Endodermal cell (in vitro differentiated cells): ENCODE measurements around the gene MYCBP2. TPM values are rescaled to one million over a fixed set of nuclear protein-coding genes. Genes with fewer than 3 reads are reported as not detected.

Experiments
- DNase-seq: peaks from one replicate; pipeline ENCODE4 v3.0.0-alpha.2; 2017
- H3K27ac ChIP-seq: 2 replicates; pipeline ENCODE4 v1.5.1; 2013; ENCODE audit warnings: mild to moderate bottlenecking, low read depth, low read length, moderate library complexity
- H3K27me3 ChIP-seq: 2 replicates; pipeline ENCODE4 v1.6.1; 2013; ENCODE audit warnings: mild to moderate bottlenecking, low read length, moderate library complexity; ENCODE audit not compliant: insufficient read depth, control insufficient read depth, poor library complexity, severe bottlenecking
- H3K36me3 ChIP-seq: 2 replicates; pipeline ENCODE4 v1.7.0; 2013; ENCODE audit warnings: mild to moderate bottlenecking, low read length, moderate library complexity; ENCODE audit not compliant: control insufficient read depth, insufficient read depth
- H3K4me1 ChIP-seq: one replicate; pipeline ENCODE4 v1.7.0; 2013; ENCODE audit warnings: low read length; ENCODE audit not compliant: control insufficient read depth, insufficient read depth
- H3K4me3 ChIP-seq: 2 replicates; pipeline ENCODE4 v1.5.1; 2013; ENCODE audit warnings: mild to moderate bottlenecking, low read length, moderate library complexity
- H3K9ac ChIP-seq: 2 replicates; pipeline ENCODE4 v1.6.1; 2013; ENCODE audit warnings: mild to moderate bottlenecking, low read length, moderate library complexity; ENCODE audit not compliant: poor library complexity, severe bottlenecking; ENCODE audit errors: extremely low read depth
- H3K9me3 ChIP-seq: 2 replicates; pipeline ENCODE4 v1.6.1; 2013; ENCODE audit warnings: mild to moderate bottlenecking, low read length, moderate library complexity; ENCODE audit not compliant: control insufficient read depth
- H3K27ac Mint-ChIP-seq: 2 replicates; pipeline ENCODE4 v1.8.0; 2020; ENCODE audit warnings: mixed read lengths
- H3K27me3 Mint-ChIP-seq: 2 replicates; pipeline ENCODE4 v1.8.0; 2021; ENCODE audit warnings: mild to moderate bottlenecking, mixed read lengths; ENCODE audit not compliant: insufficient read depth
- H3K36me3 Mint-ChIP-seq: 2 replicates; pipeline ENCODE4 v1.8.0; 2020; ENCODE audit warnings: low read depth, mixed read lengths
- H3K4me1 Mint-ChIP-seq: 2 replicates; pipeline ENCODE4 v1.8.0; 2020; ENCODE audit warnings: mixed read lengths
- H3K4me3 Mint-ChIP-seq: 2 replicates; pipeline ENCODE4 v1.8.0; 2020; ENCODE audit warnings: mild to moderate bottlenecking, moderate library complexity, mixed read lengths
- H3K9me3 Mint-ChIP-seq: 2 replicates; pipeline ENCODE4 v1.8.0; 2020; ENCODE audit warnings: mild to moderate bottlenecking, mixed read lengths
- CTCF ChIP-seq: fragments of 200-600 bp; sonication (generic); conservative IDR thresholded peaks from 2 replicates; pipeline ENCODE4 v1.5.0; 2021; ENCODE audit warnings: antibody characterized with exemption, mild to moderate bottlenecking
- WGBS, 2 experiments: methylation state at CpG; one replicate each; pipeline versions ENCODE4 v1.1.5 to v1.1.7; 2013; ENCODE audit warnings: missing lambda C conversion rate in 2 of 2, mixed read lengths in 1 of 2; ENCODE audit not compliant: insufficient coverage in 1 of 2, insufficient read length in 1 of 2; 5-methylcytosine and 5-hydroxymethylcytosine counted together
- total RNA-seq, 2 donors: library from RNA; stranded (reverse); fragmentation: NEBNext Ultra II Directional in 1 of 2; extraction: Animal tissue kit (Norgen Biotek cat#: 25700) in 1 of 2; gene quantifications; 2 replicates in 1 of 2; 3 replicates in 1 of 2; pipeline ENCODE4 v1.2.1, GENCODE V29; 2021

MYCBP2 gene
- total RNA-seq, 2 donors from 2014 or later: 32.5 to 32.9 TPM

GRCh38 chr13:77274126-77274525 lies 52.8 kb downstream of the MYCBP2 start:
- H3K27me3 Mint-ChIP-seq: no peaks in the 10 kb centered on the region
- Histone ChIP-seq H3K4me1 (no peaks in the 10 kb centered on the region), H3K4me3 (no peak overlapping the region), H3K27me3 (no peaks in the 10 kb centered on the region), H3K27ac (no peak overlapping the region), H3K9ac (no peak overlapping the region), H3K9me3 (no peaks in the 10 kb centered on the region), H3K36me3 (peaks cover 12% of the 10 kb centered on the region)
- 80 to 89% methylated on average over 1 of the region's 1 CpG for WGBS, 2 experiments
- H3K27ac Mint-ChIP-seq: no peak overlapping the region
- DNase-seq: no peak
- H3K4me3 Mint-ChIP-seq: no peak overlapping the region
- TF ChIP-seq CTCF: peak; percentile 21
- H3K36me3 Mint-ChIP-seq: peaks cover 12% of the 10 kb centered on the region
- no peaks in the 10 kb centered on the region for H3K9me3 Mint-ChIP-seq
- peaks cover 10% of the 10 kb centered on the region for H3K4me1 Mint-ChIP-seq

DNA sequence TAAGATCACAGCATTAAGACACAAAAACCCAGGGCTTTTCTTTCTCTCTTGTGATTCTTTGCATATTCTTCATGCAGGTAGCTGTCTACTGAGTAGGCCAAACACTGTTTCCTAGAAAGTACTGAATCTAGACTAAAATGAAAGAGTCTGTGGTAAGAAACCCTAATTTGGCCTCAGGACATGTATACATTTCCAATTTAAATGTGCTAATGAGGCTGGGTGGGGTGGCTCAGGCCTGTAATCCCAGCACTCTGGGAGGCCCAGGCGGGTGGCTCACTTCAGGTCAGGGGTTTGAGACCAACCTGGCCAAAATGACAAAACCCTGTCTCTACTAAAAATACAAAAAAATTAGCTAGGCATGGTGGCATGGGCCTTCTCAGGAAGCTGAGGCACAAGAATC lies 57.8 kb downstream of the MYCBP2 start:
- H3K36me3 Mint-ChIP-seq: peaks cover 15% of the 10 kb centered on the region
- H3K4me1 ChIP-seq: no peaks in the 10 kb centered on the region
- peaks cover 17% of the 10 kb centered on the region for H3K36me3 ChIP-seq
- no peak overlapping the region for H3K27ac ChIP-seq
- H3K27me3 ChIP-seq: no peaks in the 10 kb centered on the region
- no peaks in the 10 kb centered on the region for H3K9me3 ChIP-seq
- H3K4me3 Mint-ChIP-seq: no peak overlapping the region
- H3K27ac Mint-ChIP-seq: no peak overlapping the region
- WGBS, 2 experiments: 100% methylated on average over 1 of the region's 1 CpG; no CpG with 5 or more reads in 1 of the 2 experiments
- no peak overlapping the region for H3K9ac ChIP-seq
- TF ChIP-seq CTCF: no peak
- DNase-seq: no peak
- peaks cover 1% of the 10 kb centered on the region for H3K4me1 Mint-ChIP-seq
- H3K4me3 ChIP-seq: no peak overlapping the region
- H3K27me3 Mint-ChIP-seq: no peaks in the 10 kb centered on the region
- no peaks in the 10 kb centered on the region for H3K9me3 Mint-ChIP-seq

DNA sequence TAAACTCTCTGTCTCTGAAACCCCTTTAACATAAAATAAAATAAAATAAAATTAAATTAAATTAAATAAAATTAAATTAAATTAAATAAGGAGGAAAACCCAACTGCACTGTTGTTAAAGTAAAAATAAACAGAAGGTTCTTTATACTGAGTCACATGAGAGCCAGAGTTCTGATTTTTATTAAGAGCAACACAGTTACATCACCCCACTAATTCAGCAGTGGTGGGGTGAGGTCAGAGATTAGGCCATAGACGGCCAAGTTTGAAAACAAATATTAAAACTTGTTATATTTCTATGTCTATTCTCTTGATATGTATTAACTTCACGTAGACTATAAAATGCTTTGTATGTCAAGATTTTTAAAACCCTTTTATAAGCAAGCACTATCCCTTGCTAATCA lies 59.5 kb downstream of the MYCBP2 start:
- Mint-ChIP-seq H3K36me3 (peaks cover 15% of the 10 kb centered on the region), H3K4me3 (no peak overlapping the region), H3K27me3 (no peaks in the 10 kb centered on the region), H3K9me3 (no peaks in the 10 kb centered on the region), H3K27ac (no peak overlapping the region), H3K4me1 (no peaks in the 10 kb centered on the region)
- Histone ChIP-seq H3K27ac (no peak overlapping the region), H3K4me1 (no peaks in the 10 kb centered on the region), H3K36me3 (peaks cover 8% of the 10 kb centered on the region), H3K9ac (no peak overlapping the region), H3K4me3 (no peak overlapping the region), H3K9me3 (no peaks in the 10 kb centered on the region), H3K27me3 (no peaks in the 10 kb centered on the region)
- 93% methylated on average over 2 of the region's 2 CpGs; no CpG with 5 or more reads in 1 of the 2 experiments for WGBS, 2 experiments
- TF ChIP-seq CTCF: no peak
- DNase-seq: no peak
